GM12878 (cell line): ENCODE data around the gene CHD1L. TPM values are rescaled to one million over a fixed set of nuclear protein-coding genes. Genes with fewer than 3 reads are reported as not detected.

Experiments
- ATAC-seq: fragments of 200-7000 bp; cut with Tn5 transposase; 3 replicates; pipeline ENCODE4 v1.9.1; 2020; ENCODE audit warnings: mild to moderate bottlenecking, moderate library complexity
- BruUV-seq: library from RNA; stranded (reverse); fragments of 400-500 nt; replicated peaks from 2 replicates; lab custom pipeline; 2021; lab: Mats Ljungman, UMichigan
- CTCF ChIA-PET: fragments of 300-600 bp; sonication (Branson Sonifier 250); formaldehyde crosslinking; extraction: SDS; loops from one replicate; lab custom pipeline; 2021; ENCODE audit warnings: inconsistent platforms; lab: Yijun Ruan, JAX
- POLR2A ChIA-PET: fragments of 350-600 bp; formaldehyde crosslinking; extraction: SDS; loops from one replicate; lab custom pipeline; 2021; ENCODE audit warnings: inconsistent platforms; lab: Charles Lee
- RAD21 ChIA-PET: fragments of 300-600 bp; sonication (Branson Sonifier 250); formaldehyde crosslinking; loops from one replicate; lab custom pipeline; 2023; ENCODE audit warnings: antibody characterized with exemption; ENCODE audit not compliant: unreplicated experiment; lab: Charles Lee
- SMC1A ChIA-PET: fragments of 300-600 bp; sonication (Branson Sonifier 250); formaldehyde crosslinking; loops from one replicate; lab custom pipeline; 2023; ENCODE audit not compliant: unreplicated experiment, uncharacterized antibody; lab: Charles Lee
- DNase-seq: peaks from one replicate; pipeline ENCODE4 v3.0.0-alpha.2; 2011; ENCODE audit warnings: low read depth, low spot score
- FAIRE-seq: peaks from 3 replicates; lab custom pipeline; 2011; peaks lifted over from hg19 to GRCh38; lab: Jason Lieb, UNC
- H2AFZ ChIP-seq: 2 replicates; pipeline ENCODE4 v1.6.0; 2011; ENCODE audit warnings: low read depth, low read length, control low read depth; ENCODE audit not compliant: control insufficient read depth
- H3K27ac ChIP-seq: 2 replicates; pipeline ENCODE4 v1.5.1; 2011; ENCODE audit warnings: control low read depth; ENCODE audit not compliant: control insufficient read depth, insufficient read depth
- H3K27me3 ChIP-seq, 2 experiments: replicated peaks in 1 of 2; 2 replicates each; pipeline versions ENCODE4 v1.6.0 to v1.6.1; 2011; ENCODE audit warnings: low read length in 1 of 2; ENCODE audit not compliant: control insufficient read depth in 2 of 2, insufficient read depth in 2 of 2
- H3K36me3 ChIP-seq, 2 experiments: 2 replicates each; pipeline ENCODE4 v1.5.1; 2011; ENCODE audit warnings: low read length in 1 of 2; ENCODE audit not compliant: control insufficient read depth in 2 of 2, insufficient read depth in 2 of 2
- H3K4me1 ChIP-seq: 2 replicates; pipeline ENCODE4 v1.6.1; 2011; ENCODE audit warnings: mild to moderate bottlenecking, low read length, moderate library complexity, mixed read lengths; ENCODE audit not compliant: control insufficient read depth, insufficient read depth
- H3K4me2 ChIP-seq: 2 replicates; pipeline ENCODE4 v1.6.0; 2011; ENCODE audit warnings: control low read depth; ENCODE audit not compliant: control insufficient read depth, insufficient read depth
- H3K4me3 ChIP-seq: fragments of 200-600 bp; sonication (generic); 2 replicates; pipeline ENCODE4 v1.5.1; 2016
- H3K79me2 ChIP-seq: 2 replicates; pipeline ENCODE4 v1.6.0; 2011; ENCODE audit warnings: low read length; ENCODE audit not compliant: control insufficient read depth, insufficient read depth
- H3K9ac ChIP-seq: 2 replicates; pipeline ENCODE4 v1.8.0; 2011; ENCODE audit warnings: low read length, control low read depth, mixed read lengths; ENCODE audit not compliant: control insufficient read depth, insufficient read depth
- H3K9me3 ChIP-seq: replicated peaks from 3 replicates; pipeline ENCODE4 v1.5.1; 2011; ENCODE audit warnings: mild to moderate bottlenecking, low read length; ENCODE audit not compliant: control insufficient read depth, insufficient read depth
- H4K20me1 ChIP-seq: 2 replicates; pipeline ENCODE4 v1.6.0; 2011; ENCODE audit not compliant: control insufficient read depth, insufficient read depth
- MEF2B ChIP-seq: fragments of 450-650 bp; IDR thresholded peaks from 2 replicates; pipeline ENCODE4 v1.6.1; 2018; ENCODE audit warnings: mild to moderate bottlenecking, moderate library complexity; ENCODE audit not compliant: partially characterized antibody, poor library complexity, severe bottlenecking
- NR2F1 ChIP-seq: fragments of 450-650 bp; conservative IDR thresholded peaks from 2 replicates; pipeline ENCODE4 v1.6.1; 2017; ENCODE audit warnings: mild to moderate bottlenecking
- WGBS: methylation state at CpG from one replicate; pipeline ENCODE4 v1.1.6; 2016; ENCODE audit warnings: low lambda C conversion rate; ENCODE audit not compliant: insufficient replicate concordance, insufficient coverage; ENCODE audit errors: missing lambda C conversion rate; 5-methylcytosine and 5-hydroxymethylcytosine counted together
- in situ Hi-C: fragments of 300-500 bp; cut with MboI; formaldehyde crosslinking; loops from 9 replicates; pipeline ENCODE4 v1.14.3; 2018; ENCODE audit warnings: mixed read lengths
- intact Hi-C: fragments of 100-400 bp; cut with micrococcal nuclease; formaldehyde crosslinking; loops from one replicate; pipeline ENCODE4 v1.14.2; 2022; ENCODE audit not compliant: unreplicated experiment
- polyA plus RNA-seq, 11 experiments: library from polyadenylated mRNA; depleted of rRNA in 4 of 11; unstranded in 6 of 11; stranded (reverse) in 5 of 11; fragments of >200 nt; fragmentation: Nextera tagmentation in 4 of 11; fragmentation: Illumina TruSeq in 1 of 11; extraction: Ambion mirVana in 4 of 11; extraction: Trizol in 1 of 11; gene quantifications; 1 replicate in 1 of 11; 2 replicates in 10 of 11; pipeline versions ENCODE4 v1.2.1 to v1.2.3, GENCODE V29; 2011 to 2016; ENCODE audit warnings: inconsistent platforms in 2 of 11, missing spikeins in 2 of 11, low read depth in 1 of 11
- total RNA-seq, 4 experiments: library from RNA; depleted of rRNA in 3 of 4; stranded (reverse); fragments of >200 nt in 3 of 4; fragmentation: Illumina TruSeq in 1 of 4; extraction: Trizol in 1 of 4; gene quantifications; 2 replicates each; pipeline versions ENCODE4 v1.2.1 to v1.2.3, GENCODE V29; 2013 to 2021
- TF ChIP-seq, protein P1 (sequence below): fragments of 450-650 bp; conservative IDR thresholded peaks from 2 replicates; pipeline ENCODE4 v1.6.1; 2017; ENCODE audit warnings: mild to moderate bottlenecking, moderate library complexity
- TF ChIP-seq, protein P2 (sequence below): fragments of 450-650 bp; IDR thresholded peaks from 2 replicates; pipeline ENCODE4 v1.6.1; 2017; ENCODE audit warnings: mild to moderate bottlenecking, moderate library complexity

The CHD1L gene
- total and polyA plus RNA-seq, 10 of the 15 experiments (the other 5 are each of a cell fraction or from before 2014, with no cell fraction given), result 21.2 to 54.2 (median 44.5) TPM

DNA sequence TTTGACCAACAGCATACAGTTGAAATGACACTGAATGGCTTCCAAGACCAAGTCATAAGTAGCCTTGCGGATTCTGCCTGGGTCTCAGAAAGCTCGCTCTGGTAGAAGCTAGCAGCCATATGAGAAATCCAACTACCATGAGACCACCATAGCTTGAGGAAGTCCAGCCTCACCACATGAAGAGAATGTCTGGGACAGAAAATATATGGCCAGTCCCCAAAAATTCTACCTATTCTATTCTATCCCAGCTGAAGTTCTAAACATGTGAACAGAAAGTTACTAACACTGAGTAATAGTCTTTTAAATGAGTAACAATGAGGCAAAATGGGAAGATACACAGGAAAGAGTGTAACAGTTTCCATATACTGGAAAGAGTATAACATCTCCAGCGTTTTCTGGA, 26.4 kb upstream of the CHD1L start:
- FAIRE-seq, result no peak
- in situ Hi-C loops, result no loop called here

More for the DNA sequence above, 26.4 kb upstream of the CHD1L start:
- intact Hi-C loops, result no loop called here
- ATAC-seq (no peak), DNase-seq (no peak)
- Histone ChIP-seq H4K20me1 (no peaks in the 10 kb centered on the region), H3K4me3 (no peak overlapping the region), H3K4me1 (no peaks in the 10 kb centered on the region), H3K9me3 (no peaks in the 10 kb centered on the region), H3K36me3 (no peaks in the 10 kb centered on the region), H3K27ac (no peak overlapping the region), H3K27me3 (no peaks in the 10 kb centered on the region), H2AFZ (no peak overlapping the region), H3K9ac (no peak overlapping the region), H3K4me2 (no peak overlapping the region), H3K79me2 (no peaks in the 10 kb centered on the region)
- RAD21 ChIA-PET, result no interaction called here
- POLR2A ChIA-PET, result no interaction called here
- SMC1A ChIA-PET, result no interaction called here
- WGBS, result 59% methylated on average over 3 of the region's 3 CpGs
- TF ChIP-seq, protein P1, sequence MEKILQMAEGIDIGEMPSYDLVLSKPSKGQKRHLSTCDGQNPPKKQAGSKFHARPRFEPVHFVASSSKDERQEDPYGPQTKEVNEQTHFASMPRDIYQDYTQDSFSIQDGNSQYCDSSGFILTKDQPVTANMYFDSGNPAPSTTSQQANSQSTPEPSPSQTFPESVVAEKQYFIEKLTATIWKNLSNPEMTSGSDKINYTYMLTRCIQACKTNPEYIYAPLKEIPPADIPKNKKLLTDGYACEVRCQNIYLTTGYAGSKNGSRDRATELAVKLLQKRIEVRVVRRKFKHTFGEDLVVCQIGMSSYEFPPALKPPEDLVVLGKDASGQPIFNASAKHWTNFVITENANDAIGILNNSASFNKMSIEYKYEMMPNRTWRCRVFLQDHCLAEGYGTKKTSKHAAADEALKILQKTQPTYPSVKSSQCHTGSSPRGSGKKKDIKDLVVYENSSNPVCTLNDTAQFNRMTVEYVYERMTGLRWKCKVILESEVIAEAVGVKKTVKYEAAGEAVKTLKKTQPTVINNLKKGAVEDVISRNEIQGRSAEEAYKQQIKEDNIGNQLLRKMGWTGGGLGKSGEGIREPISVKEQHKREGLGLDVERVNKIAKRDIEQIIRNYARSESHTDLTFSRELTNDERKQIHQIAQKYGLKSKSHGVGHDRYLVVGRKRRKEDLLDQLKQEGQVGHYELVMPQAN, result no peak
- no peak for TF ChIP-seq MEF2B
- TF ChIP-seq, protein P2, sequence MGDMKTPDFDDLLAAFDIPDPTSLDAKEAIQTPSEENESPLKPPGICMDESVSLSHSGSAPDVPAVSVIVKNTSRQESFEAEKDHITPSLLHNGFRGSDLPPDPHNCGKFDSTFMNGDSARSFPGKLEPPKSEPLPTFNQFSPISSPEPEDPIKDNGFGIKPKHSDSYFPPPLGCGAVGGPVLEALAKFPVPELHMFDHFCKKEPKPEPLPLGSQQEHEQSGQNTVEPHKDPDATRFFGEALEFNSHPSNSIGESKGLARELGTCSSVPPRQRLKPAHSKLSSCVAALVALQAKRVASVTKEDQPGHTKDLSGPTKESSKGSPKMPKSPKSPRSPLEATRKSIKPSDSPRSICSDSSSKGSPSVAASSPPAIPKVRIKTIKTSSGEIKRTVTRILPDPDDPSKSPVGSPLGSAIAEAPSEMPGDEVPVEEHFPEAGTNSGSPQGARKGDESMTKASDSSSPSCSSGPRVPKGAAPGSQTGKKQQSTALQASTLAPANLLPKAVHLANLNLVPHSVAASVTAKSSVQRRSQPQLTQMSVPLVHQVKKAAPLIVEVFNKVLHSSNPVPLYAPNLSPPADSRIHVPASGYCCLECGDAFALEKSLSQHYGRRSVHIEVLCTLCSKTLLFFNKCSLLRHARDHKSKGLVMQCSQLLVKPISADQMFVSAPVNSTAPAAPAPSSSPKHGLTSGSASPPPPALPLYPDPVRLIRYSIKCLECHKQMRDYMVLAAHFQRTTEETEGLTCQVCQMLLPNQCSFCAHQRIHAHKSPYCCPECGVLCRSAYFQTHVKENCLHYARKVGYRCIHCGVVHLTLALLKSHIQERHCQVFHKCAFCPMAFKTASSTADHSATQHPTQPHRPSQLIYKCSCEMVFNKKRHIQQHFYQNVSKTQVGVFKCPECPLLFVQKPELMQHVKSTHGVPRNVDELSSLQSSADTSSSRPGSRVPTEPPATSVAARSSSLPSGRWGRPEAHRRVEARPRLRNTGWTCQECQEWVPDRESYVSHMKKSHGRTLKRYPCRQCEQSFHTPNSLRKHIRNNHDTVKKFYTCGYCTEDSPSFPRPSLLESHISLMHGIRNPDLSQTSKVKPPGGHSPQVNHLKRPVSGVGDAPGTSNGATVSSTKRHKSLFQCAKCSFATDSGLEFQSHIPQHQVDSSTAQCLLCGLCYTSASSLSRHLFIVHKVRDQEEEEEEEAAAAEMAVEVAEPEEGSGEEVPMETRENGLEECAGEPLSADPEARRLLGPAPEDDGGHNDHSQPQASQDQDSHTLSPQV, result no peak
- TF ChIP-seq NR2F1, result no peak
- no TSS peak for BruUV-seq
- CTCF ChIA-PET, result no interaction called here
